Mesendoderm (in vitro differentiated cells): Measurements from ENCODE around the gene GMCL1.

ENCODE experiments used
- DNase-seq: peaks from one replicate; pipeline ENCODE4 v3.0.0; 2013
- H2AK5ac ChIP-seq: 2 replicates; pipeline ENCODE4 v1.6.1; 2013; ENCODE audit warnings: low read length, inconsistent platforms
- H2BK120ac ChIP-seq: 2 replicates; pipeline ENCODE4 v1.6.1; 2013; ENCODE audit warnings: low read depth, mild to moderate bottlenecking, low read length, moderate library complexity, mixed read lengths
- H2BK15ac ChIP-seq: replicated peaks from 2 replicates; pipeline ENCODE4 v1.6.1; 2013; ENCODE audit warnings: low read depth, mild to moderate bottlenecking, moderate library complexity
- H2BK5ac ChIP-seq: 2 replicates; pipeline ENCODE4 v1.6.1; 2013; ENCODE audit warnings: low read length, inconsistent platforms
- H3K18ac ChIP-seq: 2 replicates; pipeline ENCODE4 v1.6.1; 2013; ENCODE audit warnings: mild to moderate bottlenecking, low read length, mixed read lengths
- H3K23ac ChIP-seq: one replicate; pipeline ENCODE4 v1.6.1; 2013; ENCODE audit warnings: low read length
- H3K27ac ChIP-seq: 2 replicates; pipeline ENCODE4 v1.5.1; 2013; ENCODE audit warnings: low read depth, mild to moderate bottlenecking, inconsistent platforms, low read length, moderate library complexity
- H3K27me3 ChIP-seq: 2 replicates; pipeline ENCODE4 v1.6.1; 2013; ENCODE audit warnings: low read length, control low read depth, mild to moderate bottlenecking, inconsistent platforms; ENCODE audit not compliant: insufficient read depth, poor library complexity
- H3K36me3 ChIP-seq: 2 replicates; pipeline ENCODE4 v1.6.1; 2013; ENCODE audit warnings: low read length, inconsistent platforms; ENCODE audit not compliant: control insufficient read depth, insufficient read depth
- H3K4ac ChIP-seq: one replicate; pipeline ENCODE4 v1.6.1; 2013; ENCODE audit warnings: low read depth, mild to moderate bottlenecking, low read length, moderate library complexity
- H3K4me1 ChIP-seq: 2 replicates; pipeline ENCODE4 v1.6.1; 2013; ENCODE audit warnings: low read depth, low read length, inconsistent platforms; ENCODE audit not compliant: control insufficient read depth
- H3K4me2 ChIP-seq: 2 replicates; pipeline ENCODE4 v1.6.1; 2013; ENCODE audit warnings: low read length
- H3K4me3 ChIP-seq: 2 replicates; pipeline ENCODE4 v1.5.1; 2013; ENCODE audit warnings: mild to moderate bottlenecking, low read length
- H3K56ac ChIP-seq: one replicate; pipeline ENCODE4 v1.6.1; 2013; ENCODE audit warnings: low read length
- H3K79me1 ChIP-seq: 2 replicates; pipeline ENCODE4 v1.6.1; 2013; ENCODE audit warnings: low read length, inconsistent platforms
- H3K79me2 ChIP-seq: 2 replicates; pipeline ENCODE4 v1.6.1; 2013; ENCODE audit warnings: mild to moderate bottlenecking, low read length; ENCODE audit not compliant: control insufficient read depth, insufficient read depth
- H3K9ac ChIP-seq: 2 replicates; pipeline ENCODE4 v1.6.1; 2013; ENCODE audit warnings: low read length, inconsistent platforms
- H4K5ac ChIP-seq: one replicate; pipeline ENCODE4 v1.6.1; 2013; ENCODE audit warnings: low read length
- H4K8ac ChIP-seq: one replicate; pipeline ENCODE4 v1.6.1; 2013; ENCODE audit warnings: low read depth, mild to moderate bottlenecking, control low read depth, low read length, moderate library complexity
- WGBS: extraction: QIAGEN DNeasy Blood & Tissue Kit; methylation state at CpG from one replicate; pipeline ENCODE4 v1.1.7; 2013; ENCODE audit warnings: low lambda C conversion rate, missing lambda C conversion rate; ENCODE audit not compliant: insufficient coverage; ENCODE audit errors: extremely low coverage; 5-methylcytosine and 5-hydroxymethylcytosine counted together

The GMCL1 gene

DNA sequence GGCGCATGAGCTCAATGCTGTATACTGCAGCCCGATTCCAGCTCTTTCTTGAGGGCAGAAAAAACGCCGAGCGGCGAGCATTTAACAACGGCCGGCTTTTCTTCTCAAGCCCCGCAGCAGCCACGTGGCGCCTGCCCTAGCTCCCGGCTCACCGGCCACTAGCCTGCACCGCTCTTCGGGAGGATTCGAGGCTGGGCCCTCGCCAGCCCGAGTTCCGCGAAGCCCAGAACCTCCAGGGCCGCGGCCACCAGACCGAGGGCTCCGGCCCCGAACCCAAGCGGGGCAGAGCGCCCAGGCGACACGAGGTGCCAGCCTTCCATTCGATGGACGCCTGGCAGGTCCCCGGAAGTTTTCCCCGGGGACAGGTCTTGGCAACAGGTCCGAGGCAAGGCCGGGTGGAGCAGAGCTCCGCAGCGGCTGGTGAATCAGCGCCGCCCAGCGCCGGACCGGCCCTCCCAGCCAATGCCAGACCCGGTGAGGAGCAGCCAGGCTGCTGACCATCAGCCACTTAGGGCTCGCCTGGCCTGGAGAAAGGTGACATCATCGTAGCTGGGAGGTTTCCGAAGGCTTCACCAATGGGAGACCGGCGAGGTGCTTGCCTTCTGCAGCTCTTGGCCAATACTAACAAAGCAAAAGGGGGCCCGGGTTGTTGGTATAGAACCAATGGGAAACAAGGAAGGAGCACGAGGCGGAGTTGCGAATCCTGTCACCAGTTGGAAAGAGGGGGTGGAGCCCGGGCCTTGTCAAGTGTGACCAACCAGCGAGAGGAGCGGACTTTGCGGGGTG is 84.9 kb downstream of the GMCL1 start:
- WGBS, result no CpG with 5 or more reads among the region's 56 CpGs
- H4K5ac ChIP-seq, result no peak overlapping the region
- H3K79me2 ChIP-seq, result no peaks in the 10 kb centered on the region

DNA sequence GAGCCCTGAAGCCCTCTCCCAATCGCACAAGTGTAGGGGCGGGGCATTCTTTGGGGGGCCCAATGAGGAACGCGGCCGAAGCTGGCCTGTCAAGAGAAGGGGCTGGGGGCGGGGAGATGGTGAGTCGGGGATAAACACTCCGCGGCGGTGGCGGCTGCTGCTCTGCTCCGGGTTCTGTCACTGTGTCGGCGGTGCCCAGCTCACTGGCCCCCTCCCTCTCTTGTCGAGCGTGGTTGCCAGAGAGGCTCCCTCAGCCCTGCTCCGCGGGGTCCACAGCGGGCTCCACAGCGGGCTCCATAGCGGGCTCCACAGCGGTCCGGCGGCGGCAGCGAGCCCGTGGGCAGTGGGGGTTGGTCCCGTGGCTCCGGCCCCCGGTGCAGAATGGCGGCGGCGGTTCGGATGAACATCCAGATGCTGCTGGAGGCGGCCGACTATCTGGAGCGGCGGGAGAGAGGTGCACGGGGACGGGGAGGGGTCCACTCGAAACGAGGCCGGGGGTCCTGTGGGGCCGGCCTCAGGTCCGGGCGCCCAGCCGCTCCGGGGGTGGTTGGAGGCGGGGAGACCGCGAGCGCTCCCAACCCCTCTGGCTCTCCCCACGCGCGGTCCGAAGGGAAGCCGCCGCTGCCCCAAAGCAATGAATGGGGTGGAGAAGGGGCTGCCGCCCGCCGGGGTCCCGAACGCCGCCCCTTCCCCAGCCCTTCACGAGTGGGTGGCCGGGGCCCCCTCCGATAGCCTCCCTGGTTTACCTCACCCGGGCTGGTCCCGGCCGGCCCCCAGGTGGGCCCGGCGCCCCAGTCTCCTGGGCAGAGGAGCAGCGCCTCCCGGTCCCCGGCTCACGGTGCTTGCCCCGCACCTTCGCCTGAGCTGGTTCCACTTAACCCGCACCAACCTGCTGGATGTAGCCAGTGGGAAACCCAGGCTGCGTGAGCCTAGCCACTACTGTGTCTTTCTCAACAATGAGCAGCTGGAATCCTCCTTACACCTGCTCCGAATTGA is 85.8 kb downstream of the GMCL1 start, which contains the start of gene MXD1:
TSS of gene MXD1 (plus strand) at position 160 of the 996 bp plus-strand sequence. CDS start at position 382, 222 bp downstream.
- Histone ChIP-seq H2AK5ac (no peak within 1 kb of the TSS), H3K27me3 (no peaks in the 10 kb centered on the region), H3K79me1 (no peaks in the 10 kb centered on the region), H3K4me3 (peak within 1 kb of the TSS; percentile 67), H2BK5ac (no peak within 1 kb of the TSS), H3K23ac (no peak within 1 kb of the TSS), H3K4me2 (peak within 1 kb of the TSS; percentile 79), H3K9ac (peak within 1 kb of the TSS; percentile 91), H3K4me1 (no peaks in the 10 kb centered on the region), H3K79me2 (no peaks in the 10 kb centered on the region), H4K8ac (no peak within 1 kb of the TSS), H3K36me3 (no peaks in the 10 kb centered on the region), H3K18ac (peak within 1 kb of the TSS; percentile 60), H2BK120ac (no peak within 1 kb of the TSS), H3K27ac (peak within 1 kb of the TSS; percentile 94), H3K56ac (peak within 1 kb of the TSS; percentile 96), H3K4ac (peak within 1 kb of the TSS; percentile 90), H4K5ac (no peak within 1 kb of the TSS), H2BK15ac (no peak within 1 kb of the TSS)
- no peak for DNase-seq
- WGBS, result no CpG with 5 or more reads among the region's 81 CpGs

More for the DNA sequence above, 84.9 kb downstream of the GMCL1 start:
- H3K9ac ChIP-seq, result peak overlapping the region; percentile 91
- no peaks in the 10 kb centered on the region for H3K36me3 ChIP-seq
- no peaks in the 10 kb centered on the region for H3K27me3 ChIP-seq
- H2BK5ac ChIP-seq, result no peak overlapping the region
- H2BK15ac ChIP-seq, result no peak overlapping the region
- H3K23ac ChIP-seq, result no peak overlapping the region
- H3K18ac ChIP-seq, result peak overlapping the region; percentile 60
- H3K4me3 ChIP-seq, result peak overlapping the region; percentile 67
- peak overlapping the region; percentile 90 for H3K4ac ChIP-seq
- peak; percentile 100 for DNase-seq
- no peak overlapping the region for H2AK5ac ChIP-seq
- no peaks in the 10 kb centered on the region for H3K4me1 ChIP-seq
- peak overlapping the region; percentile 96 for H3K56ac ChIP-seq
- no peak overlapping the region for H2BK120ac ChIP-seq
- no peaks in the 10 kb centered on the region for H3K79me1 ChIP-seq
- peak overlapping the region; percentile 79 for H3K4me2 ChIP-seq
- H3K27ac ChIP-seq, result peak overlapping the region; percentile 94
- no peak overlapping the region for H4K8ac ChIP-seq

DNA sequence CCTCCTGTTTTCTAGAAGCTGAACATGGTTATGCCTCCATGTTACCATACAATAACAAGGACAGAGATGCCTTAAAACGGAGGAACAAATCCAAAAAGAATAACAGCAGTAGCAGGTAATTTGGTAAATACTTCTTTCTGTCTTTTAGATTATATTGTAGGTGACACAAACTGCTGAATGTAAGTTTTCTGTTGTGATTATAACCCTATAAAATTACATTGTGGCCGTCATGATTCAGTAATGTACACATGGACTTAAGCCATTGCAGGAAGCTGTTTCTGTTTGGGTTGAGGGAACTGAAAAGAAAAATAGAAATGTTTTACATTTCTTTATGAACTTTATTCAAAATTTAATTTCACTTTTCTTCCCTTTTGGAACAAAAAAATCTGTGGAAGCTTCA is 86.6 kb downstream of the GMCL1 start:
- Histone ChIP-seq H3K18ac (no peak overlapping the region), H4K5ac (no peak overlapping the region), H4K8ac (no peak overlapping the region), H3K4ac (no peak overlapping the region), H3K4me3 (no peak overlapping the region), H3K56ac (no peak overlapping the region), H3K4me1 (no peaks in the 10 kb centered on the region), H3K79me1 (no peaks in the 10 kb centered on the region), H3K27ac (no peak overlapping the region), H2BK5ac (no peak overlapping the region), H2AK5ac (no peak overlapping the region), H3K36me3 (no peaks in the 10 kb centered on the region), H3K4me2 (no peak overlapping the region), H3K79me2 (no peaks in the 10 kb centered on the region), H3K27me3 (no peaks in the 10 kb centered on the region), H3K23ac (no peak overlapping the region), H2BK15ac (no peak overlapping the region), H2BK120ac (no peak overlapping the region), H3K9ac (no peak overlapping the region)
- WGBS, result no CpG with 5 or more reads among the region's 2 CpGs
- no peak for DNase-seq

DNA sequence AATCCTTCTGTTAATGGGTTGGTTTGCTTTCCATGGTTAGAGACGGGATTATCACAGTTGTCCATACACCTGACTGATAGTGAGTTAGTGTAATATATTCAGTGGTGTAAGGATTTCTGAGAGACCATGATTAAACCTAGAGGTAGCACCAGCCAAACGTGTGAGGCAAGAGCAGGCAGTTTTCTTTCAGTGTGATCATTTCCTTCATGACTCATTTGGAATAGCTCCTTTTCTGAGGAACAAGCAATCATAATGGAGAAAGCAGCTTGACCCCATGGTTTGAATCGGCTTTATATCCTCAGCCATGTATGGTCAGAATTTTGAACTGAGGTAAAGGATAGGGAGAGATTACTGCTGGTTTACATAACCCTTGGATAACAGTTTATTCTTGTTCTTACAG is 88.4 kb downstream of the GMCL1 start:
- Histone ChIP-seq H2BK5ac (no peak overlapping the region), H3K4me3 (no peak overlapping the region), H4K8ac (no peak overlapping the region), H2BK120ac (no peak overlapping the region), H4K5ac (no peak overlapping the region), H3K79me2 (no peaks in the 10 kb centered on the region), H3K79me1 (no peaks in the 10 kb centered on the region), H3K4ac (no peak overlapping the region), H3K36me3 (no peaks in the 10 kb centered on the region), H3K23ac (no peak overlapping the region), H2BK15ac (no peak overlapping the region), H3K4me2 (no peak overlapping the region), H3K56ac (no peak overlapping the region), H3K9ac (no peak overlapping the region), H3K4me1 (no peaks in the 10 kb centered on the region), H3K27ac (no peak overlapping the region), H3K27me3 (no peaks in the 10 kb centered on the region), H2AK5ac (no peak overlapping the region), H3K18ac (no peak overlapping the region)
- DNase-seq, result no peak
- WGBS, result no CpG with 5 or more reads among the region's 3 CpGs

DNA sequence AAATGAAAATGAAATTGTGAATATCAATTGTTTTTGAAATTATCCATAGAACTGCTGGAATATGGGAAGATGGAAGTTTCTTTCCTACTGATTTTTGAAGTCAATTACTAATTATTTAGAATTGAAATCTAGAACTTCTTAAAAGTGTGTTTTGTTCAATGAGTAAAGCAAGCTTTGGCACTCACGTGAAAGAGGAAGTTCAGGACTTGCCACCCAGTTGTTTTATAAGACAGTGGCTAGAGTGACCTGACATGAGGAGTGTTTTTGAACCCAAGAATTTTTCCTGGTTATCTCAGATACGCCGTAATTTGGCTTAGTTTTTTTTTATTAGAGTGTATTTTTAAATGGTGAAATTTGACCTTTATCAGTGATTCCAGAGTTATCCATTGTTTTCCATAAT is 88.9 kb downstream of the GMCL1 start:
- H3K18ac ChIP-seq, result no peak overlapping the region
- H3K4me2 ChIP-seq, result no peak overlapping the region
- no peak overlapping the region for H3K56ac ChIP-seq
- H2BK5ac ChIP-seq, result no peak overlapping the region
- no peak overlapping the region for H2BK120ac ChIP-seq
- no peak overlapping the region for H3K27ac ChIP-seq
- H4K5ac ChIP-seq, result no peak overlapping the region
- H3K27me3 ChIP-seq, result no peaks in the 10 kb centered on the region
- no peak overlapping the region for H2BK15ac ChIP-seq
- H4K8ac ChIP-seq, result no peak overlapping the region
- H3K23ac ChIP-seq, result no peak overlapping the region
- H3K79me1 ChIP-seq, result no peaks in the 10 kb centered on the region
- H3K9ac ChIP-seq, result no peak overlapping the region
- no peak for DNase-seq
- H3K4me3 ChIP-seq, result no peak overlapping the region
- H3K79me2 ChIP-seq, result no peaks in the 10 kb centered on the region
- no peak overlapping the region for H3K4ac ChIP-seq
- H2AK5ac ChIP-seq, result no peak overlapping the region
- WGBS, result no CpG with 5 or more reads among the region's 3 CpGs
- no peaks in the 10 kb centered on the region for H3K36me3 ChIP-seq
- H3K4me1 ChIP-seq, result no peaks in the 10 kb centered on the region
